ENCODE measurements around the gene RHO.
"Not testable (repeated sequence)": the region's sequence is repeated elsewhere in the genome, so short reads cannot be mapped to it uniquely, and the experiment has no call there.

DNA sequence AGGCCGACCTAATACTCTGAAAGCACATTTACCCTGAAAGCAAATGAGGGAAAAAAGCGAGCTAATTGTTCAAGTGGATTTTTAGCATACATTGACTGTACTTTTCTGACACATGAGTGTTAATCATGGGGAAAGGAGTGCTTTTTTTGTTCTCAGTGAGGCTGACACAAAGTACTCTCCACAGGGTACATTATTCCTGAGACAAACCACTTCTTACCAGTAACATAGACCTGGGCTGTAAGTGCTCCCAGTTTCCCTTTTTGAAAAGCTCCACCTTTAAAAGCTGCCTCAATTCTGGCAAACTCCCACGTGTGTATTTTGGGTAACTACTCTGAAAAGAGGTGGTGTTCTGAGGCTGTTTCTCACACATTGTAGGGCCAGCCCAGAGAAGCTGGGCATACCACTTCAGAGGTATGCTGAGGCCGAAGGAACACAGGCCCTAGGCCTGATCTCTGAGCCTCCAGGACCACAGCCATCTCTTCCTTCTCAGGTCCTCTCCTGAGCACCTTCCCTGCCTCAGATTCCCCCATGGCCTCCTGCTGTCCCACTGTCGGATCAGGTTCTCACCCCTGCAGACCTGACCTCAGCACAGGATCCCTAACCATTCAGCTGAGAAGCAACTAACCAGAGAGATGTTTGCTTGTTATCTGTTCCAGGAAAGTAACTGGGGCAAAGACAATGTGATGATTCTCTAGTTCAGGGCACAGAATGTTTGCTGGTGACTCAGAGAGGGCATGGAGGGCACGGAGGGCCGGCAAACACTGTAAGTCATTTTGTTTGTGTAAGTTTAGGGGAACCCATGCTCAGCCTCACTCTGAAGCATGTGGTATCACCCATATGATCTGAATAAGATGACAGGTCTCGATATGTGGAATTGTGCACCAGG is 29.6 kb upstream of the RHO start:
- TF ChIP-seq, protein P1, sequence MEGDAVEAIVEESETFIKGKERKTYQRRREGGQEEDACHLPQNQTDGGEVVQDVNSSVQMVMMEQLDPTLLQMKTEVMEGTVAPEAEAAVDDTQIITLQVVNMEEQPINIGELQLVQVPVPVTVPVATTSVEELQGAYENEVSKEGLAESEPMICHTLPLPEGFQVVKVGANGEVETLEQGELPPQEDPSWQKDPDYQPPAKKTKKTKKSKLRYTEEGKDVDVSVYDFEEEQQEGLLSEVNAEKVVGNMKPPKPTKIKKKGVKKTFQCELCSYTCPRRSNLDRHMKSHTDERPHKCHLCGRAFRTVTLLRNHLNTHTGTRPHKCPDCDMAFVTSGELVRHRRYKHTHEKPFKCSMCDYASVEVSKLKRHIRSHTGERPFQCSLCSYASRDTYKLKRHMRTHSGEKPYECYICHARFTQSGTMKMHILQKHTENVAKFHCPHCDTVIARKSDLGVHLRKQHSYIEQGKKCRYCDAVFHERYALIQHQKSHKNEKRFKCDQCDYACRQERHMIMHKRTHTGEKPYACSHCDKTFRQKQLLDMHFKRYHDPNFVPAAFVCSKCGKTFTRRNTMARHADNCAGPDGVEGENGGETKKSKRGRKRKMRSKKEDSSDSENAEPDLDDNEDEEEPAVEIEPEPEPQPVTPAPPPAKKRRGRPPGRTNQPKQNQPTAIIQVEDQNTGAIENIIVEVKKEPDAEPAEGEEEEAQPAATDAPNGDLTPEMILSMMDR (IDR thresholded peaks at IDR 0.05), result not testable (repeated sequence)
- not testable (repeated sequence) for TF ChIP-seq EZH2 (IDR thresholded peaks at IDR 0.05; ENCODE audit: borderline replicate concordance, insufficient read depth, low read depth, low read length, poor library complexity, severe bottlenecking)

Data from B cell (primary cell).